GM21576 (cell line): ENCODE results near the gene PUSL1.

Experiments
- ATAC-seq: cut with Tn5 transposase; IDR thresholded peaks from one replicate; pipeline ENCODE4 v1.9.1; 2021; ENCODE audit warnings: mild to moderate bottlenecking, moderate library complexity; ENCODE audit not compliant: unreplicated experiment

Gene PUSL1

GRCh38 chr1:1278620-1279019, 29.8 kb upstream of the PUSL1 start:
- ATAC-seq, result no peak

- no peak for ATAC-seq
Observed at GRCh38 chr1:1279028-1279427, 29.4 kb upstream of the PUSL1 start.

GRCh38 chr1:1280782-1281481, 27.5 kb upstream of the PUSL1 start:
- no peak for ATAC-seq

- ATAC-seq, result no peak
Observed at GRCh38 chr1:1281533-1282321, 26.7 kb upstream of the PUSL1 start.

- no peak for ATAC-seq
Observed at GRCh38 chr1:1282998-1283397, 25.4 kb upstream of the PUSL1 start.

- no peak for ATAC-seq
Observed at GRCh38 chr1:1283821-1284220, 24.6 kb upstream of the PUSL1 start.

- ATAC-seq, result no peak
Observed at GRCh38 chr1:1284221-1285101, 23.9 kb upstream of the PUSL1 start.

GRCh38 chr1:1285102-1285571, 23.3 kb upstream of the PUSL1 start:
- ATAC-seq, result no peak

- no peak for ATAC-seq
Observed at GRCh38 chr1:1285611-1286311, 22.6 kb upstream of the PUSL1 start.

GRCh38 chr1:1286313-1287261, 21.8 kb upstream of the PUSL1 start:
- no peak for ATAC-seq

- no peak for ATAC-seq
Observed at GRCh38 chr1:1287288-1288110, 20.9 kb upstream of the PUSL1 start.

GRCh38 chr1:1290238-1290731, 18.1 kb upstream of the PUSL1 start:
- ATAC-seq, result no peak

- ATAC-seq, result no peak
Observed at GRCh38 chr1:1291023-1291528, 17.3 kb upstream of the PUSL1 start.

GRCh38 chr1:1291548-1292441, 16.6 kb upstream of the PUSL1 start:
- ATAC-seq, result no peak

GRCh38 chr1:1292442-1292779, 16.0 kb upstream of the PUSL1 start:
- no peak for ATAC-seq

- no peak for ATAC-seq
Observed at GRCh38 chr1:1292851-1293250, 15.5 kb upstream of the PUSL1 start.
